ENCODE measurements around the gene EMSY. TPM values are rescaled to one million over a fixed set of nuclear protein-coding genes. Genes with fewer than 3 reads are reported as not detected.
A peak's percentile ranks its signal among the peaks of the same experiment; 100 is the strongest.
"Not testable (repeated sequence)": the region's sequence is repeated elsewhere in the genome, so short reads cannot be mapped to it uniquely, and the experiment has no call there.

The EMSY gene
- total RNA-seq, 4 donors from 2014 or later: 35.7 to 79.6 (median 43.8) TPM

DNA sequence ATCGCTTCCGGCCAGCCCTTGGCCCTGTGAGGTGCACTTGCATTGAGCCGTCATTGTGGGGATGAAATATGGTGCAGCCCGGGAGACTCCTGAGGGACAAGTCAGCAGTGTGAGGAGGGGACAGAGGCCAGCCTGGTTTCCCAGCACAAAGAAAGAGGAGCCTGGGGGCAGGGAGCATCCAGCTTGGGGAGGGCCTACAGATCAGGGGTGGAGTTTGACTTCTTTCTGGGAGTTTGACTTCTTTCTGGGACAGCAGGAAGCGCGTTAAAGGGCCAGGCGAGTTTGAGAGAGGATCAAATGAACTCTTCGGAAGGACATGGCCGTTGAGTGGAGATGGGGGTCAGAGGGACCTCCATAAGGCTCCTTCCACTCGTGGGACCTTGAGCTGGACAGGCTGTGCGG lies 133.8 kb downstream of the EMSY start:
- intact Hi-C loops (cut with DNase I; ENCODE audit: low total_unique reads) (no loop called here), in situ Hi-C loops (cut with MboI; ENCODE audit: low pct_ligation_motif_present in 1 of 4, low pct_unique_long_range_greater_than_20kb in 1 of 4, low sequenced_read_pairs in 3 of 4) (no loop called here)
- no peaks in the 10 kb centered on the region for H3K9me3 ChIP-seq
- peak overlapping the region; percentile 40 to 62 (median 61) for H3K27ac ChIP-seq
- TF ChIP-seq, protein P1, sequence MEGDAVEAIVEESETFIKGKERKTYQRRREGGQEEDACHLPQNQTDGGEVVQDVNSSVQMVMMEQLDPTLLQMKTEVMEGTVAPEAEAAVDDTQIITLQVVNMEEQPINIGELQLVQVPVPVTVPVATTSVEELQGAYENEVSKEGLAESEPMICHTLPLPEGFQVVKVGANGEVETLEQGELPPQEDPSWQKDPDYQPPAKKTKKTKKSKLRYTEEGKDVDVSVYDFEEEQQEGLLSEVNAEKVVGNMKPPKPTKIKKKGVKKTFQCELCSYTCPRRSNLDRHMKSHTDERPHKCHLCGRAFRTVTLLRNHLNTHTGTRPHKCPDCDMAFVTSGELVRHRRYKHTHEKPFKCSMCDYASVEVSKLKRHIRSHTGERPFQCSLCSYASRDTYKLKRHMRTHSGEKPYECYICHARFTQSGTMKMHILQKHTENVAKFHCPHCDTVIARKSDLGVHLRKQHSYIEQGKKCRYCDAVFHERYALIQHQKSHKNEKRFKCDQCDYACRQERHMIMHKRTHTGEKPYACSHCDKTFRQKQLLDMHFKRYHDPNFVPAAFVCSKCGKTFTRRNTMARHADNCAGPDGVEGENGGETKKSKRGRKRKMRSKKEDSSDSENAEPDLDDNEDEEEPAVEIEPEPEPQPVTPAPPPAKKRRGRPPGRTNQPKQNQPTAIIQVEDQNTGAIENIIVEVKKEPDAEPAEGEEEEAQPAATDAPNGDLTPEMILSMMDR (IDR thresholded peaks at IDR 0.05): no peak
- no peak for TF ChIP-seq POLR2AphosphoS5 (IDR thresholded peaks at IDR 0.05)
- no peak for TF ChIP-seq EP300 (IDR thresholded peaks at IDR 0.05; ENCODE audit: low read depth)
- no peak for TF ChIP-seq POLR2A (IDR thresholded peaks at IDR 0.05)
- H3K4me3 ChIP-seq: no peak overlapping the region
- H3K36me3 ChIP-seq: no peaks in the 10 kb centered on the region
- no peak for DNase-seq
- no peaks in the 10 kb centered on the region for H3K27me3 ChIP-seq
- 61 to 73% methylated on average over 8 to 11 of the region's 11 CpGs for WGBS, 2 donors (ENCODE audit: low coverage in 1 of 2)
- peaks cover 0 to 6% (median 0%) of the 10 kb centered on the region in 4 donors for H3K4me1 ChIP-seq

DNA sequence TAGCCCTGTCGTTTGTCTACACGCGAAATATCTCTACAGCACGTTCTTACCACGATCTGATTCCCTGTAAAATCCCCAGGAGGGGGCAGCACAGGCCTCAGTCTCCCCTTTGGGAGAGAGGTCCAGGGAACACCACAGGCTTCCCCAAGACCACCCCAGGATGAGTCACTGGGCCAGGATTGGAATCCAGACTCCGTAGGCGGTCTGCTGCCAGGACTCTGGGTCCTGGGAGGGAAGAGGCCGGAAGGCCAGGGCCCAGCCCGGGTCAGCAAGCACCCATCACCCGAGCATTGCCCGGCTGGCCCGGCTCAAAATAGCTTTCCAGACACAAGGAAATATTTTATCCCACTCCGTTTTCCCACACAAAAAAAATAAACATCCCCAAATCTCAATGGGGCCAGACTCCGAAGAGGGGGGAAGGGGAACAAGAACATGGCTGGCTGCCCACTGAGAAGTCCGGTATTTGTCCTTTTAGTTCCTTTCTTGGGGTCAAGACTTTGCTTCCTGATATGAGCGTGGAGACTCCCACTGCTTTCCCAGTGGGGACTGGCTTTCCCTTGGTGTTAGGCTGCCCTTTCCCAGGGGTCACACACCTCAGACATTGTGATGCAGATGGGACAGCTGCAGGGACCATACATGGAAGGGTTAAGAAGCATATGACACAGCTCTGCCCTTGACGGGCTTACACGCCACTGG lies 134.4 kb downstream of the EMSY start:
- H3K27ac ChIP-seq: peak overlapping the region; percentile 40 to 62 (median 61)
- H3K27me3 ChIP-seq: no peaks in the 10 kb centered on the region
- intact Hi-C loops (cut with DNase I; ENCODE audit: low total_unique reads): no loop called here
- H3K4me1 ChIP-seq: peaks cover 0 to 6% (median 0%) of the 10 kb centered on the region in 4 donors
- no peak overlapping the region for H3K4me3 ChIP-seq
- TF ChIP-seq POLR2AphosphoS5 (IDR thresholded peaks at IDR 0.05) (no peak), EP300 (IDR thresholded peaks at IDR 0.05; ENCODE audit: low read depth) (no peak), POLR2A (IDR thresholded peaks at IDR 0.05) (no peak)
- TF ChIP-seq, protein P1 (IDR thresholded peaks at IDR 0.05): no peak
- no peaks in the 10 kb centered on the region for H3K36me3 ChIP-seq
- no peak for DNase-seq
- no peaks in the 10 kb centered on the region for H3K9me3 ChIP-seq
- in situ Hi-C loops (cut with MboI; ENCODE audit: low pct_ligation_motif_present in 1 of 4, low pct_unique_long_range_greater_than_20kb in 1 of 4, low sequenced_read_pairs in 3 of 4): no loop called here
- 67 to 90% methylated on average over 2 to 14 of the region's 18 CpGs for WGBS, 2 donors (ENCODE audit: low coverage in 1 of 2)

DNA sequence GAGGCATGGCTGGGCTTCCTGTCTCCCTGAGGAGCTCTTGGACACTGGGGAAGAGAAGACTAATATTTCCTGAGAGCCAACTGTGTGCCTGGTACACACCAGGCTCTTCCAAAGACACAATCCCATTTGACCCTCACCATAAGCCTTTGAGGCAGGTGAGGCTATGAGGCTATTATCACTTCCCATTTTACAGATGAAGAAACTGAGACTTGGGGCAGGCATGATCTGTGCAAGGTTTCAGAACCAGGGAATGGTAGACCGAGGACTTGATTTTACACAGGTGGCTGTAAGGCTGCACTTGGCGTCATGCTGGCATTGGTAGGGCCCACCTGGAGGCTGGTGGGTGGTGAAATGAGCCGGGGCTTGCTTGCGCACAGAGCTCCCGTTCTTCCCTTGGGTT lies 134.9 kb downstream of the EMSY start:
- in situ Hi-C loops (cut with MboI; ENCODE audit: low pct_ligation_motif_present in 1 of 4, low pct_unique_long_range_greater_than_20kb in 1 of 4, low sequenced_read_pairs in 3 of 4): no loop called here
- H3K9me3 ChIP-seq: no peaks in the 10 kb centered on the region
- H3K27ac ChIP-seq: peak overlapping the region; percentile 40 to 62 (median 61)
- no peaks in the 10 kb centered on the region for H3K36me3 ChIP-seq
- intact Hi-C loops (cut with DNase I; ENCODE audit: low total_unique reads): no loop called here
- no peaks in the 10 kb centered on the region for H3K27me3 ChIP-seq
- WGBS, 2 donors (ENCODE audit: low coverage in 1 of 2): 71% methylated on average over 5 of the region's 5 CpGs; no CpG with 5 or more reads in 1 of the 2 donors
- TF ChIP-seq, protein P1 (IDR thresholded peaks at IDR 0.05): no peak
- TF ChIP-seq POLR2A (IDR thresholded peaks at IDR 0.05) (no peak), POLR2AphosphoS5 (IDR thresholded peaks at IDR 0.05) (no peak), EP300 (IDR thresholded peaks at IDR 0.05; ENCODE audit: low read depth) (no peak)
- H3K4me1 ChIP-seq: peaks cover 0 to 6% (median 0%) of the 10 kb centered on the region in 4 donors
- no peak for DNase-seq
- no peak overlapping the region for H3K4me3 ChIP-seq

DNA sequence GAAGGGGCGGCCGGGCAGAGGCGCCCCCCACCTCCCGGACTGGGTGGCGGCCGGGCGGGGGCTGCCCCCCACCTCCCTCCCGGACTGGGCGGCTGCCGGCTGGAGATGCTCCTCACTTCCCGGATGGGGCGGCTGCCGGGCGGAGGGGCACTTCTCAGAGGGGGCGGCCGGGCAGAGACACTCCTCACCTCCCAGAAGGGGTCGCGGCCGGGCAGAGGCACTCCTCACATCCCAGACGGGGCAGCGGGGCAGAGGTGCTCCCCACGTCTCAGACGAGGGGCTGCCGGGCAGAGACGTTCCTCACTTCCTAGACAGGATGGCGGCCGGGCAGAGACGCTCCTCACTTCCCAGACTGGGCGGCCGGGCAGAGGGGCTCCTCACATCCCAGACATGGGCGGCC lies 137.7 kb downstream of the EMSY start:
- H3K4me3 ChIP-seq, H3K27me3 ChIP-seq: not testable (repeated sequence)

More for the DNA sequence above, 137.7 kb downstream of the EMSY start:
- intact Hi-C loops (cut with DNase I; ENCODE audit: low total_unique reads); H3K36me3 ChIP-seq; DNase-seq; in situ Hi-C loops (cut with MboI; ENCODE audit: low pct_ligation_motif_present in 1 of 4, low pct_unique_long_range_greater_than_20kb in 1 of 4, low sequenced_read_pairs in 3 of 4); H3K9me3 ChIP-seq; H3K4me1 ChIP-seq; H3K27ac ChIP-seq: not testable (repeated sequence)
- WGBS, 2 donors (ENCODE audit: low coverage in 1 of 2): 96 to 100% methylated on average over 4 to 24 of the region's 31 CpGs
